ENCODE data around the gene LIMCH1. TPM values are rescaled to one million over a fixed set of nuclear protein-coding genes. Genes with fewer than 3 reads are reported as not detected.

Gene LIMCH1
- total RNA-seq, 4 donors from 2014 or later, result 57.6 to 106 (median 90.5) TPM

DNA sequence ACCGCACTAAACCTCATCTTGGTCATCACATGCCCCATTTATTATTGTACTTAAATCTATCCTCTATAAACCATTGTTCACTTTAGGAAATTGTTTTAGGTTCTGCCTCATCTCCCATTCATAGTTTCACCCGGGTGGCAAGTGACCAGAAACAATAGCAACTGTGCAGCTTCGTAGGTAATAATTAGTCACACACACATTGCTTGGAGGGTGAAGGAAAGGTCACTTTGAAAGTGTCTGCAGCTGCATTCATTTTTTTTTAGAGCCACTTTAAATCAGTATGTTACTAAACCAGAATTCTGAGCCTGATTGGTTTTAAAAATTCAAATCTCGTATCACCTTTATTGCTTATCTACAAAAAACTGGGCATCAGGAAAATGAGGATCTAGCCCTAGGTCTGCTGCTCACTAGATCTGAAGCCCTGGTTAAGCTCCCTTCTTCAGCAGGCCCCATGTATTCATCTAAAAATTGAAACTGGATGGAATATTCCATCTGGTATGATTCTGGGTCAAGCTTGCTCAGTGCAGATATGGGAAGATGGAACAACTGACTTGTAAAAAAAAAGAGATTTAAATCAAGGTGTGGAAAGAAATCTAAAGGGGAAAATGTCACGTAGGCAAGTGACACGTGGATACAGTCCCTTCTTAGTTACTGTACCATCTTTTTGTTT, 62.4 kb downstream of the LIMCH1 start:
- Histone ChIP-seq H3K27ac (no peak overlapping the region), H3K4me3 (no peak overlapping the region), H3K36me3 (no peaks in the 10 kb centered on the region), H3K9me3 (no peaks in the 10 kb centered on the region), H3K27me3 (no peaks in the 10 kb centered on the region), H3K4me1 (peaks cover 0 to 4% (median 0%) of the 10 kb centered on the region in 4 donors)
- DNase-seq (ENCODE audit: low spot score in 2 of 2), result no peak
- 76 to 78% methylated on average over 6 of the region's 6 CpGs for WGBS, 2 donors
- TF ChIP-seq POLR2A (IDR thresholded peaks at IDR 0.05) (no peak), EP300 (IDR thresholded peaks at IDR 0.05) (no peak)
- TF ChIP-seq, protein P1, sequence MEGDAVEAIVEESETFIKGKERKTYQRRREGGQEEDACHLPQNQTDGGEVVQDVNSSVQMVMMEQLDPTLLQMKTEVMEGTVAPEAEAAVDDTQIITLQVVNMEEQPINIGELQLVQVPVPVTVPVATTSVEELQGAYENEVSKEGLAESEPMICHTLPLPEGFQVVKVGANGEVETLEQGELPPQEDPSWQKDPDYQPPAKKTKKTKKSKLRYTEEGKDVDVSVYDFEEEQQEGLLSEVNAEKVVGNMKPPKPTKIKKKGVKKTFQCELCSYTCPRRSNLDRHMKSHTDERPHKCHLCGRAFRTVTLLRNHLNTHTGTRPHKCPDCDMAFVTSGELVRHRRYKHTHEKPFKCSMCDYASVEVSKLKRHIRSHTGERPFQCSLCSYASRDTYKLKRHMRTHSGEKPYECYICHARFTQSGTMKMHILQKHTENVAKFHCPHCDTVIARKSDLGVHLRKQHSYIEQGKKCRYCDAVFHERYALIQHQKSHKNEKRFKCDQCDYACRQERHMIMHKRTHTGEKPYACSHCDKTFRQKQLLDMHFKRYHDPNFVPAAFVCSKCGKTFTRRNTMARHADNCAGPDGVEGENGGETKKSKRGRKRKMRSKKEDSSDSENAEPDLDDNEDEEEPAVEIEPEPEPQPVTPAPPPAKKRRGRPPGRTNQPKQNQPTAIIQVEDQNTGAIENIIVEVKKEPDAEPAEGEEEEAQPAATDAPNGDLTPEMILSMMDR (IDR thresholded peaks at IDR 0.05), result no peak

DNA sequence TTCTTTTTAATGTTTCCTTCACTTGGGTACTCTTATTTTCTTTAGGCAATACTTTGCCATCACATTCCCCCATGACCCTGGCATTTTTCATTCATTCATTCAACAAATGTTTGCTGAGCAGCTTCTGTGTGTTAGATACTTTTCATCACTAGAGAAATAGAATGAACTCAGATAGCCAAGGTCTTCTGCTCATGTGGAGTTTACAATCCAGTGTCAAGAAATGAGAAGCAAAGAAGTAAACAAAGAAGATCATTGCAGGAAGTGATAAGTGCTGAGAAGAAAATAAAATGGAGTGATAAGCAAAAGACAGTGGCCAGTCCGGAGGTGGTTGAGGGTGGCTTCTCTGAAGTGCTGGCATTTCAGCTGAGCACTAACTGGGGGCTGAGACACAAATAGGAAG, 63.1 kb downstream of the LIMCH1 start:
- H3K27me3 ChIP-seq, result no peaks in the 10 kb centered on the region
- 88 to 89% methylated on average over 1 of the region's 1 CpG for WGBS, 2 donors
- H3K4me1 ChIP-seq, result peaks cover 0 to 4% (median 0%) of the 10 kb centered on the region in 4 donors
- no peak overlapping the region for H3K4me3 ChIP-seq
- TF ChIP-seq, protein P1 (IDR thresholded peaks at IDR 0.05), result no peak
- TF ChIP-seq EP300 (IDR thresholded peaks at IDR 0.05) (no peak), POLR2A (IDR thresholded peaks at IDR 0.05) (no peak)
- DNase-seq (ENCODE audit: low spot score in 2 of 2), result no peak
- H3K36me3 ChIP-seq, result no peaks in the 10 kb centered on the region
- H3K27ac ChIP-seq, result no peak overlapping the region
- no peaks in the 10 kb centered on the region for H3K9me3 ChIP-seq

DNA sequence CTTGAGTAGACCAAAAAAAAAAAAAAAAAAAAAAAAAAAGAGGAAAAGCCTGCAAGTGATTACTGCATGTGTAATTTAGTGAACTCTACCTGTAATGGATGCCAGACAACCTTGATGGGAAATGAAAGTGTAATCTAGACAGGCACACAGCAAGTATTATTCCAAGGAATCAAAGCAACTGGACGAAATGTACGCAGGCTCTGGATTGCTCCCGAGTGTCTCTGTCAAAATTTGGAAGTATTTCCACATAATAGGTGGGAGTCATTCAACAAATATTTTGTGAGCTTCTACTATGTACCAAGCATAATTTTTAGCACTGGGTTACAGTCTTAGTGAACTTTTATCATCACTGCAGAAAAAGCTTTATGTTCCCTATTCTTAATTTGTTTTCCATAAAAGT, 64.2 kb downstream of the LIMCH1 start:
- H3K27ac ChIP-seq, result no peak overlapping the region
- no peaks in the 10 kb centered on the region for H3K9me3 ChIP-seq
- H3K4me1 ChIP-seq, result peaks cover 0 to 4% (median 0%) of the 10 kb centered on the region in 4 donors
- H3K4me3 ChIP-seq, result no peak overlapping the region
- H3K27me3 ChIP-seq, result no peaks in the 10 kb centered on the region
- TF ChIP-seq EP300 (IDR thresholded peaks at IDR 0.05), result no peak
- TF ChIP-seq, protein P1 (IDR thresholded peaks at IDR 0.05), result no peak
- no peak for TF ChIP-seq POLR2A (IDR thresholded peaks at IDR 0.05)
- no peaks in the 10 kb centered on the region for H3K36me3 ChIP-seq
- no peak for DNase-seq (ENCODE audit: low spot score in 2 of 2)
- 89% methylated on average over 3 of the region's 3 CpGs for WGBS, 2 donors

DNA sequence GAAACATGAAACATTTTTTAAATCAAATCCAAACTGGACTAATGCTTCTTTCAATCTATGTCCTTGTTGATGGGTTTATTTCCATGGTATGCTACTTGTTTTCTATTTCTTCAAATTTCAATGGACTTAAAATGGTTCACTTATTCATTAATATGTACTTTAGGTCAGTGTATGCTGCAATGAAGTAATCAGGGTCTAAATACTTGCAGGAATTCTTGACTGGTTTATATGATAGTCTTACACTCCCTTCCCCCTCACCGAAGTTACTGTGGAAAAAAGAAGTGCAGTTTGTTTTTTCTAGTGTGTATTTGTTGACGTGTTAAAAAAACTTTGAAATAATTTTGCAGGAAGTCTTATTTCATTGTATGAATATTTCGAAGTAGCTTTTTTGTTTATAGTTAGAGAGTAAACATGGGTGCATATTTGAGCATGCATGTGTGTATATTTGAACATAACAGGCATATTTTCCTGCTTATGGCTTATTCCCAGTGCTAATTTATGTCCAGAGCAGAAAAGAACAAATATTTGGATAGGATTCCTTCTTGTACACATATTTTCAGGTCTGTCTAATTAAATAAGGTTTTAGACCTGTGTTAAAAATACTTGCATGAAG, 65.0 kb downstream of the LIMCH1 start:
- Histone ChIP-seq H3K9me3 (no peaks in the 10 kb centered on the region), H3K36me3 (no peaks in the 10 kb centered on the region), H3K27ac (no peak overlapping the region), H3K4me3 (no peak overlapping the region), H3K27me3 (no peaks in the 10 kb centered on the region), H3K4me1 (peaks cover 0 to 4% (median 0%) of the 10 kb centered on the region in 4 donors)
- TF ChIP-seq, protein P1 (IDR thresholded peaks at IDR 0.05), result no peak
- 40 to 50% methylated on average over 3 of the region's 3 CpGs for WGBS, 2 donors
- DNase-seq (ENCODE audit: low spot score in 2 of 2), result no peak

DNA sequence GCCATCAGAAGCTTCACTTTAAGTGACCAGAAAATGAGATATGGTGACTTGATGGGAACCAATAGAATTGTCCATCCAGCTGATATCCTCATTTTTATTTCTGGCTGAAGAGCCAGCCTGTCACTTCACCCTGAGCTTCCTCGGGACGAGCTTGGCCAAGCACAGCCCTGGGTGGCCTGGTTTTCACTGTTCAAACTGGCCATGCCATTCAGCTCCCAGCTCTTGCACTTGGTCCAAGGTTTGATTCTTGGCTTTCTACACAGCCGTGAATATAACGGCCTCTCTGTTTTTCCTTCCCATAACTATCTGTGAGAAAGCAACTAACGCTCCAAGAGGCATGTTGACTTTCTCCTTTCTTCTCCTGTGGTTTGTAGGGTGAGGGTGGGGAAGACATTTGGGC, 71.9 kb downstream of the LIMCH1 start:
- H3K27me3 ChIP-seq, result no peaks in the 10 kb centered on the region
- WGBS, 2 donors, result 68 to 70% methylated on average over 5 of the region's 5 CpGs
- TF ChIP-seq, protein P1 (IDR thresholded peaks at IDR 0.05), result no peak
- TF ChIP-seq POLR2A (IDR thresholded peaks at IDR 0.05), result no peak
- no peak for TF ChIP-seq EP300 (IDR thresholded peaks at IDR 0.05)
- no peak overlapping the region for H3K4me3 ChIP-seq
- DNase-seq (ENCODE audit: low spot score in 2 of 2), result no peak
- no peaks in the 10 kb centered on the region for H3K36me3 ChIP-seq
- H3K27ac ChIP-seq, result no peak overlapping the region
- H3K4me1 ChIP-seq, result peaks cover 0 to 25% (median 5%) of the 10 kb centered on the region in 4 donors
- H3K9me3 ChIP-seq, result no peaks in the 10 kb centered on the region
